Nephron progenitor cell (in vitro differentiated cells): Measurements from ENCODE around the gene CHKA.

Source experiments
- DNase-seq: peaks from one replicate; pipeline ENCODE4 v3.0.0; 2021
- H3K27ac Mint-ChIP-seq: 2 replicates; pipeline ENCODE4 v1.8.0; 2021; ENCODE audit warnings: mild to moderate bottlenecking, moderate library complexity, mixed read lengths
- H3K27me3 Mint-ChIP-seq: 2 replicates; pipeline ENCODE4 v1.8.0; 2021; ENCODE audit warnings: mild to moderate bottlenecking, low read depth, mixed read lengths; ENCODE audit not compliant: poor library complexity
- H3K36me3 Mint-ChIP-seq: 2 replicates; pipeline ENCODE4 v1.8.0; 2021; ENCODE audit warnings: low read depth, mixed read lengths
- H3K4me1 Mint-ChIP-seq: 2 replicates; pipeline ENCODE4 v1.8.0; 2021; ENCODE audit warnings: mixed read lengths
- H3K4me3 Mint-ChIP-seq: 2 replicates; pipeline ENCODE4 v1.8.0; 2021; ENCODE audit warnings: mild to moderate bottlenecking, moderate library complexity, mixed read lengths
- H3K9me3 Mint-ChIP-seq: 2 replicates; pipeline ENCODE4 v1.8.0; 2021; ENCODE audit warnings: mild to moderate bottlenecking, moderate library complexity, mixed read lengths
- TF ChIP-seq, protein P1 (sequence below): fragments of 200-600 bp; sonication (generic); IDR thresholded peaks from 2 replicates; pipeline ENCODE4 v1.5.0; 2021; ENCODE audit warnings: antibody characterized with exemption

Gene CHKA

GRCh38 chr11:68164437-68164836, 43.2 kb upstream of the CHKA start:
- no peak overlapping the region for H3K27ac Mint-ChIP-seq
- DNase-seq: no peak
- no peaks in the 10 kb centered on the region for H3K27me3 Mint-ChIP-seq
- no peak overlapping the region for H3K4me3 Mint-ChIP-seq
- TF ChIP-seq, protein P1, sequence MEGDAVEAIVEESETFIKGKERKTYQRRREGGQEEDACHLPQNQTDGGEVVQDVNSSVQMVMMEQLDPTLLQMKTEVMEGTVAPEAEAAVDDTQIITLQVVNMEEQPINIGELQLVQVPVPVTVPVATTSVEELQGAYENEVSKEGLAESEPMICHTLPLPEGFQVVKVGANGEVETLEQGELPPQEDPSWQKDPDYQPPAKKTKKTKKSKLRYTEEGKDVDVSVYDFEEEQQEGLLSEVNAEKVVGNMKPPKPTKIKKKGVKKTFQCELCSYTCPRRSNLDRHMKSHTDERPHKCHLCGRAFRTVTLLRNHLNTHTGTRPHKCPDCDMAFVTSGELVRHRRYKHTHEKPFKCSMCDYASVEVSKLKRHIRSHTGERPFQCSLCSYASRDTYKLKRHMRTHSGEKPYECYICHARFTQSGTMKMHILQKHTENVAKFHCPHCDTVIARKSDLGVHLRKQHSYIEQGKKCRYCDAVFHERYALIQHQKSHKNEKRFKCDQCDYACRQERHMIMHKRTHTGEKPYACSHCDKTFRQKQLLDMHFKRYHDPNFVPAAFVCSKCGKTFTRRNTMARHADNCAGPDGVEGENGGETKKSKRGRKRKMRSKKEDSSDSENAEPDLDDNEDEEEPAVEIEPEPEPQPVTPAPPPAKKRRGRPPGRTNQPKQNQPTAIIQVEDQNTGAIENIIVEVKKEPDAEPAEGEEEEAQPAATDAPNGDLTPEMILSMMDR: no peak
- peaks cover 6% of the 10 kb centered on the region for H3K4me1 Mint-ChIP-seq
- no peaks in the 10 kb centered on the region for H3K9me3 Mint-ChIP-seq
- H3K36me3 Mint-ChIP-seq: peaks cover 66% of the 10 kb centered on the region

GRCh38 chr11:68163691-68164090, 42.5 kb upstream of the CHKA start:
- Mint-ChIP-seq H3K27ac (peak overlapping the region; percentile 47), H3K9me3 (no peaks in the 10 kb centered on the region), H3K27me3 (peaks cover under 1% of the 10 kb centered on the region), H3K36me3 (peaks cover 69% of the 10 kb centered on the region), H3K4me1 (peaks cover 6% of the 10 kb centered on the region), H3K4me3 (no peak overlapping the region)
- TF ChIP-seq, protein P1: no peak
- DNase-seq: no peak

GRCh38 chr11:68160100-68160695, 39.0 kb upstream of the CHKA start:
- H3K4me3 Mint-ChIP-seq: no peak overlapping the region
- H3K27ac Mint-ChIP-seq: peak overlapping the region; percentile 54
- H3K36me3 Mint-ChIP-seq: peaks cover 64% of the 10 kb centered on the region
- peaks cover 6% of the 10 kb centered on the region for H3K4me1 Mint-ChIP-seq
- DNase-seq: no peak
- TF ChIP-seq, protein P1: no peak
- no peaks in the 10 kb centered on the region for H3K9me3 Mint-ChIP-seq
- peaks cover 4% of the 10 kb centered on the region for H3K27me3 Mint-ChIP-seq

- Mint-ChIP-seq H3K27me3 (peaks cover 4% of the 10 kb centered on the region), H3K36me3 (peaks cover 64% of the 10 kb centered on the region), H3K9me3 (no peaks in the 10 kb centered on the region), H3K4me3 (no peak overlapping the region), H3K27ac (no peak overlapping the region), H3K4me1 (peaks cover 6% of the 10 kb centered on the region)
- TF ChIP-seq, protein P1: no peak
- DNase-seq: no peak
Observed at GRCh38 chr11:68159665-68160064, 38.5 kb upstream of the CHKA start.

DNA sequence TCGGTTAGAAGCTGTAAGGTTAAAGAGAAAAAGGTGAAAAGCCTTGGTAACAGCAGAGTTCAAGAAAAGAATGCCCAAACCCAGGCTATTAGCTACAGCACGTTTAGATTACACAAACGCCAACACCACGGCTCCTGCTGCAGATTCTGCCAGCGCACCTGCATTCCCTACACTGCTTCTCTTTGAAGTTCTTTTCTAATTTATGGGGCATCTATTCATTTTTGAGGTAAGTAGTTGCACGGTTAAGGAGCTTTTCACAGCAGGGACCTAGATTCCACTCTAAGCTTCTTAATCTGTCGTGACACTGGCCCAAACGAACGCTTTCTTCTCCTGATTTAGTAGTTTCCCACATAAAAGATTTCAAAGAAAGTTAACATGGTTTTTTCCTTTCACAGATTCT, 38.0 kb upstream of the CHKA start:
- no peaks in the 10 kb centered on the region for H3K9me3 Mint-ChIP-seq
- H3K4me1 Mint-ChIP-seq: peaks cover 6% of the 10 kb centered on the region
- TF ChIP-seq, protein P1: no peak
- H3K27me3 Mint-ChIP-seq: peaks cover 4% of the 10 kb centered on the region
- no peak for DNase-seq
- no peak overlapping the region for H3K27ac Mint-ChIP-seq
- peaks cover 67% of the 10 kb centered on the region for H3K36me3 Mint-ChIP-seq
- no peak overlapping the region for H3K4me3 Mint-ChIP-seq

DNA sequence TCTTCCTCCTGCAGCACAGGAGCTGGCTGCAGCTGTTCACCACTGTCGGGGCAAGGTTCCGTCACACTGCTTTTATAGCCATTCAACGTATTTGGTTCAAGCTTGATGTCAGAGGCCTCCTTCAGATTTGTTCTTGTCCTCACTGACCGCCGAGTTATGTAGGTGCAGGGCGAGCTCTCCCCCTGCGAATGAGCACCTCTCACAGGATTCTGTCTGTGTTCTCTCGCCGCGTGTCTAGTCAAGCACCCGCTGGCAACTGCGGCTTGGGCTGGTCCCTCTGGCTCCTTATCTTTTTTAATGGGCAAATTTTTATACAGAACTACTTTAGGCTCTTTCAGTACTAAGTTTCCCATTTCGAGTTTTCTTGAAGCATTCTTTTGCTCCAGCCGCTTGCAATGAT, 37.4 kb upstream of the CHKA start:
- Mint-ChIP-seq H3K36me3 (peaks cover 63% of the 10 kb centered on the region), H3K4me3 (no peak overlapping the region), H3K9me3 (no peaks in the 10 kb centered on the region), H3K4me1 (peaks cover 6% of the 10 kb centered on the region), H3K27ac (peak overlapping the region; percentile 71), H3K27me3 (peaks cover 4% of the 10 kb centered on the region)
- TF ChIP-seq, protein P1: no peak
- DNase-seq: no peak
